GM12874 (cell line): ENCODE measurements around the gene RAB19.

Source experiments
- CTCF ChIP-seq: IDR thresholded peaks from 2 replicates; pipeline ENCODE4 v1.5.1; 2011; ENCODE audit warnings: low read depth, mild to moderate bottlenecking, control low read depth, low read length, moderate library complexity; ENCODE audit not compliant: insufficient read depth

The RAB19 gene

GRCh38 chr7:140390466-140391190 lies 13.2 kb upstream of the RAB19 start:
- no peak for TF ChIP-seq CTCF

GRCh38 chr7:140391634-140392033 lies 12.2 kb upstream of the RAB19 start:
- no peak for TF ChIP-seq CTCF

- TF ChIP-seq CTCF = no peak
Observed at GRCh38 chr7:140393756-140394306, 10.0 kb upstream of the RAB19 start.

- no peak for TF ChIP-seq CTCF
Observed at GRCh38 chr7:140397784-140398750, 5.8 kb upstream of the RAB19 start, which contains the start of gene SLC37A3. TSS of gene SLC37A3 (minus strand) at chr7:140398530. CDS start at chr7:140382526, 16,004 bp downstream.

GRCh38 chr7:140398821-140399220 lies 5.0 kb upstream of the RAB19 start:
- TF ChIP-seq CTCF = no peak

- TF ChIP-seq CTCF = no peak
Observed at GRCh38 chr7:140400381-140400780, 3.5 kb upstream of the RAB19 start.
